A549 (cell line): ENCODE results near the gene DTNB. TPM values are rescaled to one million over a fixed set of nuclear protein-coding genes. Genes with fewer than 3 reads are reported as not detected.

ENCODE experiments used
- ATAC-seq, 2 experiments: fragments of 200-7000 bp in 1 of 2; fragments of >200 bp in 1 of 2; cut with Nextera tagmentation in 1 of 2; cut with Tn5 transposase in 1 of 2; 3 replicates each; pipeline versions ENCODE4 v1.8.0 to v1.9.1; 2018 to 2020; ENCODE audit warnings: mild to moderate bottlenecking in 1 of 2, moderate library complexity in 1 of 2
- CTCF ChIA-PET: fragments of 300-600 bp; sonication (Branson Sonifier 250); formaldehyde crosslinking; extraction: SDS; loops from one replicate; lab custom pipeline; 2021; ENCODE audit warnings: antibody characterized with exemption, inconsistent platforms; lab: Yijun Ruan, JAX
- POLR2A ChIA-PET: fragments of 350-600 bp; formaldehyde crosslinking; extraction: SDS; loops from one replicate; lab custom pipeline; 2021; ENCODE audit warnings: antibody characterized with exemption, inconsistent platforms; lab: Yijun Ruan, JAX
- DNase-seq, 2 experiments: peaks; one replicate each; pipeline versions ENCODE4 v3.0.0 to v3.0.0-alpha.2; 2011 to 2016; ENCODE audit warnings: low read depth in 1 of 2, low spot score in 1 of 2
- FAIRE-seq: peaks from 2 replicates; lab custom pipeline; 2011; peaks lifted over from hg19 to GRCh38; lab: Jason Lieb, UNC
- H3K27ac ChIP-seq, 2 experiments: fragments of >200 bp; sonication (Bioruptor Twin); formaldehyde crosslinking; 3 replicates each; pipeline ENCODE4 v1.5.1; 2016 to 2017
- H3K4me1 ChIP-seq: fragments of >200 bp; sonication (Bioruptor Twin); formaldehyde crosslinking; 3 replicates; pipeline ENCODE4 v1.6.1; 2016
- H3K4me2 ChIP-seq: fragments of >200 bp; sonication (Bioruptor Twin); formaldehyde crosslinking; 3 replicates; pipeline ENCODE4 v1.6.1; 2016
- H3K4me3 ChIP-seq: fragments of >200 bp; sonication (Bioruptor Twin); formaldehyde crosslinking; 3 replicates; pipeline ENCODE4 v1.5.1; 2016
- H3K9me3 ChIP-seq: fragments of >200 bp; sonication (Bioruptor Twin); formaldehyde crosslinking; 3 replicates; pipeline ENCODE4 v1.6.1; 2016
- BHLHE40 ChIP-seq: IDR thresholded peaks from 2 replicates; pipeline ENCODE4 v1.6.1; 2012; ENCODE audit warnings: low read depth, low read length, inconsistent platforms
- CBX2 ChIP-seq: fragments of 200-600 bp; sonication (generic); IDR thresholded peaks from 2 replicates; pipeline ENCODE4 v1.6.1; 2016; ENCODE audit warnings: low read depth, mild to moderate bottlenecking, borderline replicate concordance
- CBX8 ChIP-seq: fragments of 200-600 bp; sonication (generic); IDR thresholded peaks from 2 replicates; pipeline ENCODE4 v1.6.1; 2016
- CEBPB ChIP-seq, 2 experiments: fragments of >200 bp in 1 of 2; sonication (Bioruptor Twin) in 1 of 2; formaldehyde crosslinking in 1 of 2; IDR thresholded peaks; 2 replicates each; pipeline ENCODE4 v1.6.1; 2012 to 2016
- CHD2 ChIP-seq: fragments of 150-350 bp; IDR thresholded peaks from 2 replicates; pipeline ENCODE4 v1.6.1; 2014; ENCODE audit warnings: low read length; ENCODE audit not compliant: partially characterized antibody
- EHF ChIP-seq: fragments of 250-450 bp; sonication (Bioruptor Pico); IDR thresholded peaks from 2 replicates; pipeline ENCODE4 v1.5.0; 2020; ENCODE audit warnings: mild to moderate bottlenecking
- EHMT2 ChIP-seq: fragments of 200-600 bp; sonication (generic); IDR thresholded peaks from 2 replicates; pipeline ENCODE4 v1.6.1; 2016; ENCODE audit warnings: antibody characterized with exemption, low read depth, mild to moderate bottlenecking, moderate library complexity
- FOSB ChIP-seq: fragments of 250-450 bp; sonication (Bioruptor Pico); IDR thresholded peaks from 2 replicates; pipeline ENCODE4 v1.5.0; 2020; ENCODE audit warnings: mild to moderate bottlenecking, moderate library complexity
- FOXS1 ChIP-seq: fragments of 250-450 bp; sonication (Bioruptor Pico); IDR thresholded peaks from 2 replicates; pipeline ENCODE4 v1.5.0; 2020; ENCODE audit warnings: mild to moderate bottlenecking, moderate library complexity
- MAZ ChIP-seq: fragments of 150-350 bp; IDR thresholded peaks from 2 replicates; pipeline ENCODE4 v1.6.1; 2014; ENCODE audit warnings: antibody characterized with exemption, low read depth, low read length, borderline replicate concordance
- MYC ChIP-seq: IDR thresholded peaks from 2 replicates; pipeline ENCODE4 v1.6.1; 2012; ENCODE audit warnings: mild to moderate bottlenecking, inconsistent platforms, low read length, improper control_type of control experiment, borderline replicate concordance
- NFE2L2 ChIP-seq: fragments of 150-350 bp; conservative IDR thresholded peaks from 2 replicates; pipeline ENCODE4 v1.6.1; 2014; ENCODE audit warnings: low read length
- NPAS2 ChIP-seq: fragments of 250-450 bp; sonication (Bioruptor Pico); IDR thresholded peaks from 2 replicates; pipeline ENCODE4 v1.8.0; 2022; ENCODE audit warnings: mild to moderate bottlenecking, moderate library complexity, borderline replicate concordance
- RFX5 ChIP-seq: fragments of 450-650 bp; IDR thresholded peaks from 2 replicates; pipeline ENCODE4 v1.7.1; 2014; ENCODE audit warnings: antibody characterized with exemption, mild to moderate bottlenecking, moderate library complexity
- SREBF2 ChIP-seq: fragments of 450-650 bp; IDR thresholded peaks from 2 replicates; pipeline ENCODE4 v1.6.1; 2014; ENCODE audit warnings: mild to moderate bottlenecking, moderate library complexity
- TFCP2L1 ChIP-seq: fragments of 250-450 bp; sonication (Bioruptor Pico); IDR thresholded peaks from 2 replicates; pipeline ENCODE4 v1.5.0; 2021; ENCODE audit warnings: mild to moderate bottlenecking
- TP53 ChIP-seq: fragments of 250-450 bp; sonication (Bioruptor Pico); IDR thresholded peaks from 2 replicates; pipeline ENCODE4 v1.5.0; 2021; ENCODE audit warnings: mild to moderate bottlenecking, moderate library complexity
- ZC3H11A ChIP-seq: fragments of 450-650 bp; IDR thresholded peaks from 2 replicates; pipeline ENCODE4 v1.6.1; 2014; ENCODE audit warnings: antibody characterized with exemption, mild to moderate bottlenecking
- ZFP36 ChIP-seq: fragments of 450-650 bp; IDR thresholded peaks from 2 replicates; pipeline ENCODE4 v1.6.1; 2014; ENCODE audit warnings: borderline replicate concordance; ENCODE audit not compliant: partially characterized antibody
- ZNF302 ChIP-seq: fragments of 250-450 bp; sonication (Bioruptor Pico); IDR thresholded peaks from 2 replicates; pipeline ENCODE4 v1.9.0; 2021; ENCODE audit warnings: inconsistent platforms, mild to moderate bottlenecking, moderate library complexity
- WGBS: methylation state at CpG from one replicate; pipeline ENCODE4 v1.1.6; 2017; ENCODE audit errors: missing lambda C conversion rate; 5-methylcytosine and 5-hydroxymethylcytosine counted together
- polyA plus RNA-seq, 4 experiments: library from polyadenylated mRNA; depleted of rRNA in 3 of 4; stranded (reverse); fragments of >200 nt; fragmentation: RNase III in 1 of 4; extraction: RNeasy Plus Mini Kit Qiagen cat#74134 plus additional on column Dnase treatment in 1 of 4; gene quantifications; 2 replicates in 3 of 4; 3 replicates in 1 of 4; pipeline ENCODE4 v1.2.3, GENCODE V29; 2011 to 2017
- TF ChIP-seq, protein P1 (sequence below): fragments of 150-350 bp; IDR thresholded peaks from 2 replicates; pipeline ENCODE4 v1.6.1; 2014; ENCODE audit warnings: low read depth, mild to moderate bottlenecking, low read length
- TF ChIP-seq, protein P2 (sequence below): IDR thresholded peaks from 2 replicates; pipeline ENCODE4 v1.6.1; 2012; ENCODE audit warnings: low read depth, borderline replicate concordance
- TF ChIP-seq, protein P3 (sequence below): fragments of 200-600 bp; sonication (generic); IDR thresholded peaks from 2 replicates; pipeline ENCODE4 v1.6.1; 2016; ENCODE audit warnings: antibody characterized with exemption, mild to moderate bottlenecking, moderate library complexity
- TF ChIP-seq, protein P4 (sequence below): fragments of >200 bp; sonication (Bioruptor Twin); formaldehyde crosslinking; IDR thresholded peaks from 2 replicates; pipeline ENCODE4 v1.6.1; 2016

Gene DTNB
- polyA plus RNA-seq, 2 of the 4 experiments (the other 2 are of a cell fraction) = 11.2 to 32.6 TPM

- DNase-seq (no peak), FAIRE-seq (no peak), ATAC-seq (no peak)
- 94% methylated on average over 4 of the region's 4 CpGs for WGBS
- H3K4me3 ChIP-seq = no peak overlapping the region
- TF ChIP-seq EHF (CRISPR knock-in tag) (no peak), CHD2 (no peak), MAZ (no peak), FOXS1 (no peak), MYC (no peak)
- TF ChIP-seq, protein P1, sequence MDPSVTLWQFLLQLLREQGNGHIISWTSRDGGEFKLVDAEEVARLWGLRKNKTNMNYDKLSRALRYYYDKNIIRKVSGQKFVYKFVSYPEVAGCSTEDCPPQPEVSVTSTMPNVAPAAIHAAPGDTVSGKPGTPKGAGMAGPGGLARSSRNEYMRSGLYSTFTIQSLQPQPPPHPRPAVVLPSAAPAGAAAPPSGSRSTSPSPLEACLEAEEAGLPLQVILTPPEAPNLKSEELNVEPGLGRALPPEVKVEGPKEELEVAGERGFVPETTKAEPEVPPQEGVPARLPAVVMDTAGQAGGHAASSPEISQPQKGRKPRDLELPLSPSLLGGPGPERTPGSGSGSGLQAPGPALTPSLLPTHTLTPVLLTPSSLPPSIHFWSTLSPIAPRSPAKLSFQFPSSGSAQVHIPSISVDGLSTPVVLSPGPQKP = no peak
- H3K9me3 ChIP-seq = no peaks in the 10 kb centered on the region
- POLR2A ChIA-PET = no interaction called here
- CTCF ChIA-PET = interaction anchor here (0.6 to 5.7 kb wide), 8 partner anchors 9 to 1805 kb away, joined by 3 to 41 read pairs (median 3); no protein-coding TSS in a partner anchor
- 0 out of 3 replicates have a peak, but pooled peaks cover 4% of the 10 kb centered on the region for H3K4me1 ChIP-seq
- no peak overlapping the region for H3K4me2 ChIP-seq
- H3K27ac ChIP-seq = no peak overlapping the region
Measured at GRCh38 chr2:25598911-25599310, 74.5 kb downstream of the DTNB start.

DNA sequence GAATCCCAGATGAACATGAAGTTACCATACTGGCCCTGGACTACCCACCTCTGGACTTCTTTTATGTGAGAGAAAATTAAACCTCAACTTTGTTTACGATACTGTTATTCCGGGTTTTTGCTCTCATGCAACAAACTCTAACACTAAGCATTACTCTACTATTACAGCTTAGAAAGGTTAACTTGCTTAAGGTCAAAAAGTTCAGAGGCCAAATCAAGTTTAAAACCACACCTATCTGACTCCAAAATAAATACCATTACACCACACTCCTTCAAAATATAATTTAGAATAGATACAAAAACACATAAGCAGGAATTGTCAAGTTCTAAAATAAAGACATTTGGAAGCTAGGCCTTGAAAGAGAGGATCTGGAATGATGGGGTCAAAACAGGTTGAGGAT is 75.0 kb downstream of the DTNB start:
- WGBS = 93% methylated on average over 2 of the region's 2 CpGs
- H3K4me3 ChIP-seq = no peak overlapping the region
- H3K4me1 ChIP-seq = 0 out of 3 replicates have a peak, but pooled peaks cover 2% of the 10 kb centered on the region
- H3K27ac ChIP-seq = no peak overlapping the region
- H3K4me2 ChIP-seq = no peak overlapping the region
- H3K9me3 ChIP-seq = no peaks in the 10 kb centered on the region
- ChIA-PET POLR2A (no interaction called here), CTCF (interaction anchor here (0.7 to 5.7 kb wide), 6 partner anchors 9 to 221 kb away, joined by 3 to 41 read pairs (median 4); no protein-coding TSS in a partner anchor)
- ATAC-seq = no peak
- no peak for DNase-seq
- TF ChIP-seq BHLHE40 (no peak), RFX5 (no peak), NPAS2 (CRISPR knock-in tag) (no peak)
- FAIRE-seq = no peak

GRCh38 chr2:25597881-25598280 is 75.5 kb downstream of the DTNB start:
- ChIA-PET CTCF (interaction anchor here (0.7 to 5.7 kb wide), 4 partner anchors 10 to 221 kb away, joined by 3 to 41 read pairs (median 19); no protein-coding TSS in a partner anchor), POLR2A (no interaction called here)
- H3K4me3 ChIP-seq = no peak overlapping the region
- no peak for ATAC-seq
- WGBS = 93% methylated on average over 2 of the region's 2 CpGs
- no peak overlapping the region for H3K4me2 ChIP-seq
- no peaks in the 10 kb centered on the region for H3K9me3 ChIP-seq
- H3K27ac ChIP-seq = no peak overlapping the region
- no peaks in the 10 kb centered on the region for H3K4me1 ChIP-seq
- DNase-seq = no peak
- no peak for FAIRE-seq
- TF ChIP-seq ZNF302 (CRISPR knock-in tag) (no peak), FOXS1 (no peak), EHF (CRISPR knock-in tag) (no peak), NFE2L2 (no peak), CBX2 (no peak), CEBPB (IDR thresholded peaks at IDR 0.05) (no peak), CBX8 (no peak), TP53 (CRISPR knock-in tag) (no peak), ZFP36 (no peak)

DNA sequence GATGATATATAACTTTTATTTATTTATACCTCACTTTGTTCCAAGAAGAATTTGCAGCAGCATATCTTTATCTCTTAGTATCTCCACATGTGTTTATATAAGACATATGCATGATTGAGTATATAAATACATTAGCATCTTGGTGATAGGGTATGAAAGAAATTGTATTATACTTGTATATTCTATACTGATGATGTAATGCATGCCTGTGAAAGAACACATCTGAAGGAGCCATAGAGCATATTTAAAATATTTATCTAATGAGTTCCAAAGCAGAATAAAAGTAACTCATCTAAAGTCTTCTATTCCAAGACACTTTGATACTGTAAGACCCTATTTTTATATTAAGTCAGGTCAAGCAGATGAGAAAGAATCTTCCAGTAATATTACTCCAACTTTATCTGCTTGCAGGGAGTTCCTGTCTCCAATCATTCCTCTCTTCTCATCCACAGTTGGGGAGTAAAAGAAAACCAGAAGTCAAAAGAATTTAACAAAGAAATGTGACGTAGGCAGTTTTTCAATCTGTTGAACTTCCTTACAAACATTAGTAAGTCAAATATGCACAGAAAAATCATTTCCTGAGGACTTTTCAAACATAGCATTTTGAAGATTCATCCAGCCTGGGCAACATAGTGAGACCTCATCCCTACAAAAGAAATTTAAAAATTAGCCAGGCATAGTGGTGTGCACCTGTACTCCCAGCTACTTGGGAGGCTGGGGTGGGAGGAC is 76.7 kb downstream of the DTNB start:
- H3K4me3 ChIP-seq = no peak overlapping the region
- ATAC-seq = no peak
- no peak for FAIRE-seq
- no peak overlapping the region for H3K27ac ChIP-seq
- WGBS = 84% methylated on average over 1 of the region's 1 CpG
- no peaks in the 10 kb centered on the region for H3K4me1 ChIP-seq
- H3K4me2 ChIP-seq = no peak overlapping the region
- ChIA-PET POLR2A (no interaction called here), CTCF (interaction anchor here (1.0 to 3.6 kb wide), 4 partner anchors 10 to 143 kb away, joined by 4 to 34 read pairs (median 8); no protein-coding TSS in a partner anchor)
- no peak for DNase-seq
- no peaks in the 10 kb centered on the region for H3K9me3 ChIP-seq
- TF ChIP-seq EHMT2 = no peak
- no peak for TF ChIP-seq ZC3H11A
- TF ChIP-seq, protein P2, sequence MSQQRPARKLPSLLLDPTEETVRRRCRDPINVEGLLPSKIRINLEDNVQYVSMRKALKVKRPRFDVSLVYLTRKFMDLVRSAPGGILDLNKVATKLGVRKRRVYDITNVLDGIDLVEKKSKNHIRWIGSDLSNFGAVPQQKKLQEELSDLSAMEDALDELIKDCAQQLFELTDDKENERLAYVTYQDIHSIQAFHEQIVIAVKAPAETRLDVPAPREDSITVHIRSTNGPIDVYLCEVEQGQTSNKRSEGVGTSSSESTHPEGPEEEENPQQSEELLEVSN = no peak
- TF ChIP-seq, protein P3, sequence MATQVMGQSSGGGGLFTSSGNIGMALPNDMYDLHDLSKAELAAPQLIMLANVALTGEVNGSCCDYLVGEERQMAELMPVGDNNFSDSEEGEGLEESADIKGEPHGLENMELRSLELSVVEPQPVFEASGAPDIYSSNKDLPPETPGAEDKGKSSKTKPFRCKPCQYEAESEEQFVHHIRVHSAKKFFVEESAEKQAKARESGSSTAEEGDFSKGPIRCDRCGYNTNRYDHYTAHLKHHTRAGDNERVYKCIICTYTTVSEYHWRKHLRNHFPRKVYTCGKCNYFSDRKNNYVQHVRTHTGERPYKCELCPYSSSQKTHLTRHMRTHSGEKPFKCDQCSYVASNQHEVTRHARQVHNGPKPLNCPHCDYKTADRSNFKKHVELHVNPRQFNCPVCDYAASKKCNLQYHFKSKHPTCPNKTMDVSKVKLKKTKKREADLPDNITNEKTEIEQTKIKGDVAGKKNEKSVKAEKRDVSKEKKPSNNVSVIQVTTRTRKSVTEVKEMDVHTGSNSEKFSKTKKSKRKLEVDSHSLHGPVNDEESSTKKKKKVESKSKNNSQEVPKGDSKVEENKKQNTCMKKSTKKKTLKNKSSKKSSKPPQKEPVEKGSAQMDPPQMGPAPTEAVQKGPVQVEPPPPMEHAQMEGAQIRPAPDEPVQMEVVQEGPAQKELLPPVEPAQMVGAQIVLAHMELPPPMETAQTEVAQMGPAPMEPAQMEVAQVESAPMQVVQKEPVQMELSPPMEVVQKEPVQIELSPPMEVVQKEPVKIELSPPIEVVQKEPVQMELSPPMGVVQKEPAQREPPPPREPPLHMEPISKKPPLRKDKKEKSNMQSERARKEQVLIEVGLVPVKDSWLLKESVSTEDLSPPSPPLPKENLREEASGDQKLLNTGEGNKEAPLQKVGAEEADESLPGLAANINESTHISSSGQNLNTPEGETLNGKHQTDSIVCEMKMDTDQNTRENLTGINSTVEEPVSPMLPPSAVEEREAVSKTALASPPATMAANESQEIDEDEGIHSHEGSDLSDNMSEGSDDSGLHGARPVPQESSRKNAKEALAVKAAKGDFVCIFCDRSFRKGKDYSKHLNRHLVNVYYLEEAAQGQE = no peak
- TF ChIP-seq SREBF2 = no peak
- no peak for TF ChIP-seq TFCP2L1 (CRISPR knock-in tag)
- TF ChIP-seq, protein P4, sequence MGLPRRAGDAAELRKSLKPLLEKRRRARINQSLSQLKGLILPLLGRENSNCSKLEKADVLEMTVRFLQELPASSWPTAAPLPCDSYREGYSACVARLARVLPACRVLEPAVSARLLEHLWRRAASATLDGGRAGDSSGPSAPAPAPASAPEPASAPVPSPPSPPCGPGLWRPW = no peak
- TF ChIP-seq FOSB (CRISPR knock-in tag) = no peak
